Activated effector memory CD4-positive, alpha-beta T cell treated with Interleukin-2 at 50 U/mL for 16 hours (primary cell): ENCODE results near the gene NPBWR2.
"Not testable (repeated sequence)": the region's sequence is repeated elsewhere in the genome, so short reads cannot be mapped to it uniquely, and the experiment has no call there.

ENCODE experiments used
- DNase-seq: peaks from one replicate; pipeline ENCODE4 v3.0.0-alpha.2; 2020

The NPBWR2 gene

DNA sequence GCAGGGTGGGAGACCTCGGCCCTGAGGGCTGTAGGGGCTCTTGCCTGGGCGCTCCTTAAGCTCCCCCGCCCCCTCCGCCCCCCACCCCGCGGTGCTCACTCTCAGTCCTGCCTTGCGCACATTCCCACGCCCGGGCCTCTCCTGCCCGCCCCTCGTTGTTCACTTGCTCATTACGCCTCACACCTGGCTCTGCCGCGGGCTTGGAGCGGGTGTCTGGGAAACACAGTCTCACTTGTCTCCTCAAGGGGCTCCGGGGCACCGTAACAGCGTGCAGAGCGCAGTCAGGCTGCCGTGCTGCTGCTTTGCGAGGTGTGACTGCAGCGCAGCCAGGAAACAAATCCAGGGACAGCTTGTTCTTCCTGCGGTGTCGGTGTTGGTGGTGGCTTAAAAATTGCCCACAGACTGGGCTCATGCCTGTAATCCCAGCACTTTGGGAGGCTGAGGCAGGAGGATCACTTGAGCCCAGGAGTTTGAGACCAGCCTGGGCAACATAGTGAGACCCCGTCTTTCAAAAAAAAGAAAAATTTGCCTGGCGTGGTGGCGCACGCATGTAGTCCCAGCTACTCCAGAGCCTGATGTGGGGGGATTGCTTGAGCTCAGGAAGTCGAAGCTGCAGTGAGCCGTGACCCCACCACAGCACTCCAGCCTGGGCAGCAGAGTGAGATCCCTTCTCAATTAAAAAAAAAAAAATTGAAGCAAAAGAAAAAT lies 4.6 kb downstream of the NPBWR2 start:
- no peak for DNase-seq

DNA sequence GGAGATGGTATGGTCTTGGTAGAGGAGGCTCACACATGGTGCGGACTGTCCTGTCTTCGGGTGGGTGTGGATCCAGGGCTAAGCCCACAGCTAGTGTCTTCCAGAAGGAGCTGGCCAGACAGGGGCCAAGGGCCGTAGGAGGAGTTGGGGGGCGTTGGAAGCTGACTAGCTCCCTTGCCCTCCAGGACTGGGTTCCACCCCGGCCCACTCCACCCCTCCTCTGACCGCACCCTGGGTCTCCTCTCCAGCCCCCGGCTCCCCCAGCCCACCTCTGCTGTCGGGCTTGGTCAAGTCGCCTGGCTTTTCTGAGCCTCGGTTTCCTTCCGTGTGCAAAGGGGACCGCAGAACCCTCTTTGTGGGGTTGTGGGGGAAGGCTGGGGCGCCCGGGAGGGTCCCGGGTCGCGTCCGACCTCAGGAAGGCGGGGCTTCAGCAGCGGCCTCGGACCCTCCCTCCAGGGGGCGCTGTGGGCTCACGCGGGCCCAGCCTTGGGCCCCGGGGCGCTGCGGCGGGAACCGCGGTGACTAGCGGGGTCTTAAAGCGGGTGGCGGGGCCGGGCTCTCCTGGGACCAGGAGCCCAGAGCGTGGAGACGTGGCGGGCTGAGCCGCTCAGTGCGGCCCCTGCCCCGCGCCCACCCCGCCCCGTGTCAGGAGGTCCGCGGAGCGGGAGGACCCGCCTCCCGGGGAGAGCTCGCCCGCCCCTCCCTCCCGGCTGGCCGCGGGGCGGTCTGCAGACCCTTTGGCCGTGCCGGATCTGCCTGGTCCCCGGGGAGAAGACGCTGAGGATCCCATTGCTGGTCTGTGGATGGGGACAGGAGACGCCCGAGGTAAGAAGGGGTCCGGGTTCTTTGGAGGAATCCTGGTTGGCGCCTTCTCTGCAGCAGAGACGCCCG lies 5.4 kb downstream of the NPBWR2 start:
- DNase-seq, result peak; percentile 43

DNA sequence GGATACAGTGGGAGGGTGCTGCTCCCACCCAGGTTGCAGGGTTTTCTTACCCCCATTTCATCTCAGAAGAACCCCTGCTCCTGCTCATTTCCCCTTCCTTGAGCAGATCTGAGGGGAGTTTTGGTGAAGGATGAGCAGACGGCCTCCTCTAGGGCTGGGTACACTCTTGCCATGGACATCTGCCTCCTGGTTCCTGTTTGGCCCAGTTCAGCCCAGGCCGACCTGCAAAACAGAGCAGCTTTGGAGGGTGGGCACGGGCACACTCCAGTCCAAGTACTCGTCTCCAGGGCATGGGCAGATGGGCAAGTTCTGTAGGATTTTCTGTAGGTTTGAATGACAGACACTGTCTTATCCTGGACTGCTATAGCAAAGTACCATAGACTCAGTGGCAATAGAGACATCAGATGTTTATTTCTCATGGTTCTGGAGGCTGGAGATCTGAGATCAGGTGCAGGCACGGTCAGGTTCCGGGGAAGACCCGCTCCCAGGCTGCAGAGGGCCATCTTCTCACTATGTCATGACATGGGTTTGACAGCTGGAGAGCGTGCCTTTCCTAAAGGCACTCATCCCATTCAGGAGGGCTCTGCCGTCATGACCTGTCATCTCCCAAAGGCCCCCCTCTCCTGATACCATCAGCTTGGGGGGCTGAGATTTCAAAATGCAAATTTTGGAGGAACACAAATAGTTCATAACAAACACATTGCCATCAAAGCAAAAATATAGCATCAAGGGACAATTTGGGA lies 6.2 kb downstream of the NPBWR2 start:
- DNase-seq, result no peak

DNA sequence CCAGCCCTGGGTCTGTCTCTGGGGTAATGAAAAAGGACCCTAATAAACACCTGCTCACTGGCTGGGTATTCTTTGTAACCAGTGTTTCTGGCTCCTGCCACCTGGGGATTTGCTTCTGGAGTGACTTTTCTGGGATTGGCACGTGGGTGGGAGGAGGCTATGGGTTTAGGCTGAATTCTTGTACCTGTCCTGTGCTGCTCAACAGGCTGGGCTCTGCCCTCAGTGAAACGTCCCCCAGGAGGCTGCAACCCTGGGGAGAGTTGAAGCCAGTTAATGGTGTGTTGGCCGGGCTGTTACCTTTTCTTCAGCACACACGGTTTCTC lies 6.8 kb downstream of the NPBWR2 start:
- no peak for DNase-seq

DNA sequence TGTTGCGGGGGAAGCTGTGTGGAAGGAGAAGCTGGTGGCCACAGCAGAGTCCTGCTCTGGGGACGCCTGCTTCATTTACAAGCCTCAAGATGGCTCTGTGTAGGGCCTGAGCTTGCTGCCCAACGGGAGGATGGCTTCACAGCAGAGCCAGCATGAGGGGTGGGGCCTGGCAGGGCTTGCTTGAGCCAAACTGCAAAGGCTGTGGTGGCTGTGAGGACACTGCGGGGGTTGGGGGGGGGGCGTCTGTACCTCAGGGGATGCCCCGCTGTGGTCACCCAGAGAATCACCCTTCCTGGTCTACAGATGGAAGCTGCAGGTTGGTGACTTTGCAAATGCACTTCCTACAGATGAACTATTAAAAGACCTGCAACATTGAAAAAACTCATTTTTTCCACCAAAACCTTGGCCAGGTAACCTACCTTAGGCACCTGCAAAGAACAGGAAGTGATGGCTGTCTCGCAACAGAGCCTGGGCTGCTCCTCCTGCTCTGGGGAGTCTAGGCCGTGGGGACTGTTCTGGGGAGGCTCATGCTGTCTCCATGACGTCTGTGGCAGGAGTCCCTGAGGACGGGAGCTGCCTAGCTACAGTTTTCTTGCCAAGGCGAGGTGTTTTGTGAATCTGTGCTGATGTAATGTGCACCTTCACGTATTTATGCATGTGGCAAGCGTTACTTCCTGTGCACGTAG lies 7.3 kb downstream of the NPBWR2 start:
- DNase-seq, result no peak

DNA sequence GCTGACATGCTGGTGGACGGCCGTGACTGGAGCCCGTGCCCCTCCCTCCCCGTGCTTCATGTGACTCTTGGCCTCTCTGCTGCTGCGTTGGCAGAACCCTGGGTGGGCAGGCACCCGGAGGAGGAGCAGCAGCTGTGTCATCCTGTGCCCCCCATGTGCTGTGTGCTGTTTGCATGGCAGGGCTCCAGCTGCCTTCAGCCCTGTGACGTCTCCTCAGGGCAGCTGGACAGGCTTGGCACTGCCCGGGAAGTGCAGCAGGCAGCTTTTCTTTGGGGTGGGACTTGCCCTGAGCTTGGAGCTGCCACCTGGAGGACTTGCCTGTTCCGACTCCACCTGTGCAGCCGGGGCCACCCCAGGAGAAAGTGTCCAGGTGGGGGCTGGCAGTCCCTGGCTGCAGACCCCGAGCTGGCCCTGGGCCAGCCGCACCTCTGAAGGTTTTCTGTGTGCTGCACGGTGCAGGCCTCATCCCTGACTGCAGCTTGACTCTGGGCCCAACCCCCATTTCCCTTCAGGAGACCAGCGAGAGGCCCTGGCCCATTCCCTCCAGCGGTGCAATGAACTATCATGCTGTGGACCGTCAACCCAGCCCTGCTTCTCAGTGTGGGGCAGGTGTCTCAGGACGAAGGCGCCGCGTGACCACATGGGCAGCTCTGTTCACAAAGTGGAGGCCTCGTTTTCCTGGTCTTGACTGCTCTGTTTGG lies 8.1 kb downstream of the NPBWR2 start:
- DNase-seq, result no peak

DNA sequence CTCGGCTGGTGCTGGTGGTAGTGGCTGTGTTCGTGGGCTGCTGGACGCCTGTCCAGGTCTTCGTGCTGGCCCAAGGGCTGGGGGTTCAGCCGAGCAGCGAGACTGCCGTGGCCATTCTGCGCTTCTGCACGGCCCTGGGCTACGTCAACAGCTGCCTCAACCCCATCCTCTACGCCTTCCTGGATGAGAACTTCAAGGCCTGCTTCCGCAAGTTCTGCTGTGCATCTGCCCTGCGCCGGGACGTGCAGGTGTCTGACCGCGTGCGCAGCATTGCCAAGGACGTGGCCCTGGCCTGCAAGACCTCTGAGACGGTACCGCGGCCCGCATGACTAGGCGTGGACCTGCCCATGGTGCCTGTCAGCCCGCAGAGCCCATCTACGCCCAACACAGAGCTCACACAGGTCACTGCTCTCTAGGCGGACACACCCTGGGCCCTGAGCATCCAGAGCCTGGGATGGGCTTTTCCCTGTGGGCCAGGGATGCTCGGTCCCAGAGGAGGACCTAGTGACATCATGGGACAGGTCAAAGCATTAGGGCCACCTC lies 8.8 kb downstream of the NPBWR2 start:
- DNase-seq, result no peak

DNA sequence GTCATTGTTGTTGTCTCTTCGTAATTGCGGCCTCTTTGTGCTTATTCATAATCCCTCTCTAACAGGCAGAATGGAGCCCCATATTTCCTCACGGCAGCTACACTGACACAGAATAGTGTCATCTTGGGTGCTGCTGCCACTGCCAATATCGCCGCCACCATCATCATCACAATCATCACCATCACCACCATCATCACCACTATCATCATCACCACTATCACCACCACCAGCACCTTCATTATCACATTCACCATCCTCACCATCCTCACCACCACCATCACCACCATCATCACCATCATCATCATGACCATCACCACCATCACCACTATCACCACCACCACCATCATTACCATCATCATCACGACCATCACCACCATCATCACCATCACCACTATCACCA lies 10.8 kb downstream of the NPBWR2 start:
- DNase-seq, result no peak

DNA sequence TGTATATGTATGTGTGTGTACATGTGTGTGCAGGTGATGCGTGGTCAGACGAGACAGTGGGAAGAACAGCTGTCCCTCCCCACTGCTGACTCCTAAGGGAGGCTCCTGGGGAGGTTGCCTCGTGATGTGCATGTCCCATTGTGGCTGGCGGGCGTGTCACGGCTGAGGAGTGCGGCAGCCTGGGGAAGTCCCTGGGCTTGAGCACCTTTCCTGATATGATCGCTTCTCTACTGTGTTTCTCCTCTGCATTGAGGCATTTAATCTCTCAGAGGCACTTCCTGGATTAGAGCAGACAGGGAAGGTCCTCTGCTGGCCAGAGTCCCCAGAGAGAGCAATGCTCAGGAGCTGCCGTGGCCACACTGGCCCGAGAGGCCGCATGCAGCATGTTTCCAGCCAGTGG lies 11.4 kb downstream of the NPBWR2 start:
- no peak for DNase-seq

DNA sequence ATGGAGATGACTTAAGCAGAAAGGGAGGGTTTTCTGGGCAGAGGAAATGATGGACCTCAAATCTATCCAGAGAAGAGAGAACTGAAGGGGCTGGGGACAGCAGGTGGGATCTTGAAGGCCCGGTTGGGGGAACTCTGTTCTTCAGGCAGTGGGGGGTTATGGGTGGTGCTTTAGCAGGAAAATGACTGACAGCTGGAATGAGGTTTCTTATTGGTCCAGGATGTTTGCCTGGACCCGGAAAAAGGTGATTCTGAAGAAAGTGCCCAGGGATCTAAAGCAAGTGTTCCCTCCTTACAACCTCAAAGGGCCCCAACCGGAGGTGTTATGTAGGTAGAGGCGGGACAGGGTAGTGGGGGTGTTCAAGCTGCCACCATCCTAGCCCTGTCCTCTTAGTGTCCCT lies 11.9 kb downstream of the NPBWR2 start:
- DNase-seq, result no peak

DNA sequence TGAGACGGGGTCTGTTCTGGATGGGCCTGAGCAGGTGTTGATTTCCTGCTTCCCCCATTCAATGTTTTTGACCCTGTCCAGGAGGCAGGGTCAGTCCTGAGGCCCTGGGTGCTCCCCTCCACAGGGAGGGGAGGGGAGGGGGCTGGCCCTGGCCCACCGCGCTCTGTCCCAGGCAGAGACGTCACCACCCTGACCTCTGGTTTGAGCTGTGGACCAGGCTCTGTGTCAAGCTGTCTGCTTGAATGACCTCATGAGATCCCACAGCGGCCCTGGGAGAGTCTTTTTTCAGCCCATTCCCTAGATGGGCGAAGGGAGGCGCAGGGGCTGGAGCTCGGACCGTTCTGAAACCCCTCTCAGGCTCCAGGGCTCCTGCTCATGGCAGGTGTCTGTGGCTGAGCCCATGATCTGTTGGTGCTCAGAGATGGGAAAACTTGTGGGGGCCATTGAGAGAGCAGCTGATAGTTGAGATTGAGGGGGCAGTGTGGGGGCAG lies 14.3 kb downstream of the NPBWR2 start:
- no peak for DNase-seq

DNA sequence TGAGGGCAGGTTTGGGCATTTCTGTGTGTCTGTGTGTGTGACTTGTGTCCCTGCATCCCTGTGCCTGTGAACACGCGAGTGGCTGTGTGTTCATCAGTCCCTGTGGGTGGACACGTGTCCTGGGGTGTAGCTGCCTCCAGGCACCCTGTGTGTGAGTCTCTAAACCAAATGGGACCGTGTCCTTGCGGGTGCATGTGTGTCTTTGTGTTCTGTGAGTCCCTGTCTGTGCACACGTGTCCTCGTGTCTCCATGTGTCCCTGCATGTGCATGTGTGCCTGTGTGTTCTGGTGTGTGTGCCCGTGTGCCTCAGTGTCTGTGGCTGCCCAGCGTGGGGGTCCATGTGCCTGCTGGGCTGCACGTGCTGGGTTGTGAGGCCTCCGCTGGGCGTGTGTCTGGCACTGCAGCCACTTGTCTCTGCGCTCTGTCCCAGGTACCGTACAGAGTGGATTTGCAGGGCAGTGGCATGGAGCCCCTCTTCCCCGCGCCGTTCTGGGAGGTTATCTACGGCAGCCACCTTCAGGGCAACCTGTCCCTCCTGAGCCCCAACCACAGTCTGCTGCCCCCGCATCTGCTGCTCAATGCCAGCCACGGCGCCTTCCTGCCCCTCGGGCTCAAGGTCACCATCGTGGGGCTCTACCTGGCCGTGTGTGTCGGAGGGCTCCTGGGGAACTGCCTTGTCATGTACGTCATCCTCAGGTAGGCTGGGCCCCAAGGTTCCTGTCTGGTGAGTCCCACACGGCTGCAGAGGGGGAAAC lies 14.9 kb downstream of the NPBWR2 start:
- DNase-seq, result no peak

DNA sequence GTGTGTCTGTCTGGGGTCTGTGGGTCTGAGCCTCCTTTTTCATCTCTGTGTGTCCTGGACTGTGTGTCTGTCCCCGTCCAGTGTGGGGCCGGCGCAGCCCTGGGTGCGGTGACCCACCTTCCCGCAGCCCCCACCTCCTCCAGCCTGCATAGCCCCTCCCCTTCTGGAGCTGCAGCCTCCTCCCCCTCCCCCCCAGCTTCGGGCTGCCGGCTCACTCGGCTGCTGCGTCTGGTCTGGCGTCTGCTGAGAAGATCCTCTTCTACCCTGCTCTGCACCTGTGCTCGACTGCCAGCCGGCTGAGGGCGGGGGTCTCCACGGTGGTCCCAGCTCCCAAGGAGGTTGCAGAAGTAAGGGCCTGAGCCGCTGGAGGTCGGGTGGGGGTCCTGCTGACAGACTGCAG lies 15.6 kb downstream of the NPBWR2 start:
- DNase-seq, result no peak

DNA sequence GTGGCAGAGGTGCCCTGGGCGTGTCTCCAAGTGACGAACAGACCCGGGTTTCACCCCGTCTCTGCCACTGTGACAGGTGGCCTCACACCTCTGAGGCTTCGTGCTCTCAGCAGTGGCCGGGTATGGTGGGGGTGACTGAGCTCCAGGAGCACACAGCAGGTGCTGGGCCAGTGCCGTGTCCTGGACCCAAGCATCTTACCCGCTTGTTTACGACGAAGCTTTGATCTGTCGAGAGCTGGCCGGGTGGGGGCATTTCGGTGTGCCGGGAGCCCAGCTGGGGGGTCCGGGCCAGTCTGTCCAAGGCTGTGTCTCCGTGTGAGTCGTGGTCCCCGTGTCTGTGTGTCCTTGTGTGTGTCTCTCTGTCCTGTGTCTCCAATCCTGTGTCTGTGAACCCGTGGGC lies 16.0 kb downstream of the NPBWR2 start:
- no peak for DNase-seq

DNA sequence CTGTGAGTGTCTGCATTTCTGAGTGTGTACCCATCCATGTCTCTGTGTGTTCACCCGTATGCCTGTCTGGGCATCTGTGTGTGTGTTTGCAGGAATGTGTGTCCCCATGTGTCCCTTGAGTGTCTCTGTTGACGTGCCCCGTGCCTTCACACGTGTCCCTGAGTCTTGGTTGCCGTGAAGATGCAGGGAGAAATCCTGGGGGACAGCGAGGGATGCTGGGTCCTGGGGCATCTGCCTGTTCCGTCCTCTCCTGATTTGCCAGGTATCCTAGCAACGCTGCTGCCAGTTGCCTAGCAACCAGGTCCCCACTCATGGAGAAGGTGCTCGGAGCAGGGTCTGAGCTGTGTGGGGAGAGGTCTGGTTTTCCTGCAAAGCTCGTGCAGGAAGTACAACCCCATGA lies 17.2 kb downstream of the NPBWR2 start:
- no peak for DNase-seq

DNA sequence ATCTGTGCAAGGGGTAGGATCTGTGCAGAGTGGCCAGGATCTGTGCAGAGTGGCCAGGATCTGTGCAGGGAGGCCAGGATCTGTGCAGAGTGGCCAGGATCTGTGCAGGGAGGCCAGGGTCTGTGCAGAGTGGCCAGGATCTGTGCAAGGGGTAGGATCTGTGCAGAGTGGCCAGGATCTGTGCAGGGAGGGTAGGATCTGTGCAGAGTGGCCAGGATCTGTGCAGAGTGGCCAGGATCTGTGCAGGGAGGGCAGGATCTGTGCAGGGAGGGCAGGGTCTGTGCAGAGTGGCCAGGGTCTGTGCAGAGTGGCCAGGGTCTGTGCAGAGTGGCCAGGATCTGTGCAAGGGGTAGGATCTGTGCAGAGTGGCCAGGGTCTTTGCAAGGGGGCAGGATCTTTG lies 18.8 kb downstream of the NPBWR2 start:
- DNase-seq, result not testable (repeated sequence)

DNA sequence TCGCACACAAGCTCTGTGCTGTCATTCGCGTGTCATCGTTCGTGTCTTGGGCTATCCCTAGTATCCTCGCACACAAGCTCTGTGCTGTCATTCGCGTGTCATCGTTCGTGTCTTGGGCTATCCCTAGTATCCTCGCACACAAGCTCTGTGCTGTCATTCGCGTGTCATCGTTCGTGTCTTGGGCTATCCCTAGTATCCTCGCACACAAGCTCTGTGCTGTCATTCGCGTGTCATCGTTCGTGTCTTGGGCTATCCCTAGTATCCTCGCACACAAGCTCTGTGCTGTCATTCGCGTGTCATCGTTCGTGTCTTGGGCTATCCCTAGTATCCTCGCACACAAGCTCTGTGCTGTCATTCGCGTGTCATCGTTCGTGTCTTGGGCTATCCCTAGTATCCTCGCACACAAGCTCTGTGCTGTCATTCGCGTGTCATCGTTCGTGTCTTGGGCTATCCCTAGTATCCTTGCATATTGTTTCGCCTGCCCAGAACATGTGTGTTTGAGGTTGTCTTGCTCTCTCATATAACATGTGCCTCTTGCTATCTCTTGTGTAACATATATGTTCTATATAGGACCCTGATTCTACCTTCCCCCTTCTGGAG lies 20.0 kb downstream of the NPBWR2 start:
- not testable (repeated sequence) for DNase-seq

DNA sequence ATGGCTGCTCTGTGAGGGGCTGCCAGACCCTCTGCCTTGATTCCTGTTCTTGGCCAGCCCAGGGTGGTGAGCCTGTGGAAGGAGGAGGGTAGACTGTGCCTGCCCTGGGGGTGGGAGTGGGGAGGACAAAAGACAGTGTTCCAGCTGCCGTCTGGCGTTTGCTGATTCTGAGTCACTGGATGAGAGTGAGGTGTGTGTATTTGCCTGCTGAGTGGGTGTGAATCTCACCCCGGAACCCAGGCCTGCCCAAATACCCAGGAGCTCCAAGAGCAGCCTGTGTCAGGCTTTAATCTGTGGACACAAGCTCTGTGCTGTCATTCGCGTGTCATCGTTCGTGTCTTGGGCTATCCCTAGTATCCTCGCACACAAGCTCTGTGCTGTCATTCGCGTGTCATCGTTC lies 20.6 kb downstream of the NPBWR2 start:
- DNase-seq, result no peak

DNA sequence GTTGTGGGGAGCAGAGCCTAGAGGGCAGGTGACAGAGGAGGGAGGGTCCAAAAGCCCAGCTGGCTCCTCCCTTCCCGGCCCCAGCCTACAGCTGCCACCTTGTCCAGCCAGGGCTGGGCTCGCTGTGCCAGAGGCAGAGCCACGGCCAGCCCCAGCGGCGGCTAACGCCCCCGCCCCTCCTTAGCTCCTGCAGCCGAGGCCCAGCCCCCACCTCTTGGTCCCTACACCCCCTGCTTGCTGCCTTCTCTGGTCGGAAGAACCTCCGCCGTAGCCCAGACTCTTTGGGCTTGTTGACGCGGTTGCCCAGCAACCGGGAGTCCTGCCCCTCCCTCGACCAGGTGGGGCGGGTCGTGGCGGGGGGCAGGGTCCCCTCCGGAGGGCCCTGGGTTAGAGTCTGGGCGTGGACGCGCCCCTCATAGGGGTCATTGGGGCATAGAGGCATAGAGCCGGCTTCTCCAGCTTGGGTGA lies 22.6 kb downstream of the NPBWR2 start:
- no peak for DNase-seq

DNA sequence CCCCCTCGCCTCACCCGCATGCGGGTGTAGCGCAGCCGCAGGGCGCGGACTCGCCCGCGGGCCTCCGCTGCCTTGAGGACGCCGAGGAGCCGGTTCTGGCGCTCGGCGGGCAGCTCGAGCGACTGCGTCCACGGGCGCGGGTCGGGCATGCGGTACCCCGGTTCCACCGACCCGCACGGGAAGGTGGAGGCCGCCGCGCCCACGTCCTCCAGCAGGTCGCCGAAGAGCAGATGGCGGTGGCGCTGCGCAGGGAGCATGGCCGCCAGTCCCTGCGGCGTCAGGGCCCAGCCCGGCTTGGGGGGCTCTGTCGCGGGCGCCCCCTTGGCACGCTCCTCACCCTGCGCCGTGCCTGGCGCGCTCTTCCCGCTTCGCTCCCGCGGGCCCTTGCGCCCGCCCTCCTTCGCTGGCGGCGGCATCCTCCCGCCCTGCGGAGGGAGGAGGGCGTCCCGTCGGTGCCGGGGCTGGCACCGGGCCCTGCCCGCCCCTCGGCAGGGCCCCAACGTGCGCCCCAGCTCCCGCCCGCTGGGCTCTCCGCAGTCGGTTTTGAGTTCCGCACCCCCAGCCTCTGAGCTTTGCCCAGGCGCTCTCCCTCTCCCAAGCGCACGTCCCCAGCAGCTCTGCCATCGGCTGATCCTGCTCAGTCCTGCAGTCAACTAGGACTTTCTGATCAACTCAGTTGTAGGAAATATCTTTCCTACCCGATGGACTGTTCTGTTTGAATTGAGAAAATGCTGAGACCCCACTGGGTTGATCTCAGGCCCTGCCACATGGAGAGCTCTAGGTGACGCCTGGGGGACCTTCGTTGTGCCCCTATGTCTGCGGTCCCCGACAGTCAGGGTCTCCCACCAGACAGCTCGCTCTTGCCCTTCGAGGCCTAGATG lies 23.3 kb downstream of the NPBWR2 start, which contains the start of gene LKAAEAR1:
LKAAEAR1 (minus strand) TSS at position 595 of the 881 bp plus-strand sequence; CDS start at position 416, 179 bp downstream.
- no peak for DNase-seq
